GM21825 (cell line): Measurements from ENCODE around the gene EEF2K.
"Not testable (repeated sequence)": the region's sequence is repeated elsewhere in the genome, so short reads cannot be mapped to it uniquely, and the experiment has no call there.

ENCODE experiments used
- ATAC-seq: cut with Tn5 transposase; IDR thresholded peaks from one replicate; pipeline ENCODE4 v1.9.1; 2021; ENCODE audit warnings: mild to moderate bottlenecking, moderate library complexity; ENCODE audit not compliant: unreplicated experiment

The EEF2K gene

GRCh38 chr16:22206013-22206841, at the start of gene EEF2K:
TSS of gene EEF2K (plus strand) at chr16:22206278. CDS start at chr16:22225730, 19,452 bp downstream.
- ATAC-seq, result peak; percentile 72

GRCh38 chr16:22161401-22161800, 44.7 kb upstream of the EEF2K start:
- no peak for ATAC-seq

DNA sequence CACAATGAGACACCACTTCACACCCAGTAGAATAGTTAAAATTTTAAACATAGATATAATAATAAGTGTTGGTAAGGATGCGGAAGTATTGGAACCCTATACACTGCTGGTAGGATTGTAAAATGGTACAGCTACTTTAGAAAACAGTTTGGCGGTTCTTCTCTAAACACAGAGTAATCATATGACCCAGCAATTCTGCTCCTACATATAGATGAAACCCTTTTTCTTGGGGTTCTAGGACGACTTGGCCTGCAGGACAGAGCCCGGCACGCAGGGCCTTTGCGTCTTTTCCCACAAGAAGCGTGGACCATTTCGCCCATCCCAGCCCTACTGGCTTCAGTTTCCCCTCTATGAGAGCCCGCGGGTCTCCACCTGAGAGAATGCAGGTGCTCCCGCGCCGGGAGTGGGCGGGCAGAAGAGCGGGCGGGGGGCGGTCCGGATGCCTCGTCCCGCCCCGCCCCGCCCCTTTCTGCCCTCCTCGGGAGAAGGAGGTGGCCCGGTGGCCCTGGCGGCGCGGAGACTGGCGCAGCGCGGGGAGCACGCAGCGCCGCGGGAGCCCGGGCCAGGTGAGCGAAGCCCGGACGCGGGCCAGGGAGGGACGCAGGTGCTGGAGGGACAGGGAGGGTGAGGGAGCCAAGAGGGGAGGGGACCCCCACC, 44.0 kb upstream of the EEF2K start, which contains the start of gene SDR42E2:
Gene SDR42E2 (plus strand): TSS at position 508 of the 657 bp plus-strand sequence. CDS start 3,077 bp downstream, outside the sequence.
- no peak for ATAC-seq

GRCh38 chr16:22162656-22163009, 43.4 kb upstream of the EEF2K start:
- no peak for ATAC-seq

DNA sequence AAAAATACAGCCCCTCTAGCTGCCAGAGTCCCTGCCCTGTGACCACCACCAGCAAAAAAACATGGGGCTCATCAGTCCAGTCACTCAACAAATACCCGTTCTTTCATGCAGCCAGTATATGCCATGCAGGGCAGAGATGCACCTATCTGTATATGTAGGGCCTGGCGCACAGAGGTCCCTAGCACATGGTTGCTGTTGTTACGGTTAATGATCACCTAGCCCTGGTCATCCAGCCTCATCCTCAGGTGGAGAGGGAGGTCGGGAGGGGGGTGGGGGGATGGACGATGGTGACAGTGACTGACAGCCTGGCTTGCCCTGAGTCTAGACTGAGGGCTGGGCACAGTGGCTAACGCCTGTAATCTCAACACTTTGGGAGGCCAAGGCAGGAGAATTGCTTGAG, 42.3 kb upstream of the EEF2K start:
- no peak for ATAC-seq

- no peak for ATAC-seq
Measured at GRCh38 chr16:22164482-22164881, 41.6 kb upstream of the EEF2K start.

- ATAC-seq, result no peak
Measured at GRCh38 chr16:22165508-22166285, 40.4 kb upstream of the EEF2K start.

GRCh38 chr16:22171953-22172352, 34.1 kb upstream of the EEF2K start:
- no peak for ATAC-seq

GRCh38 chr16:22172642-22173041, 33.4 kb upstream of the EEF2K start:
- not testable (repeated sequence) for ATAC-seq

DNA sequence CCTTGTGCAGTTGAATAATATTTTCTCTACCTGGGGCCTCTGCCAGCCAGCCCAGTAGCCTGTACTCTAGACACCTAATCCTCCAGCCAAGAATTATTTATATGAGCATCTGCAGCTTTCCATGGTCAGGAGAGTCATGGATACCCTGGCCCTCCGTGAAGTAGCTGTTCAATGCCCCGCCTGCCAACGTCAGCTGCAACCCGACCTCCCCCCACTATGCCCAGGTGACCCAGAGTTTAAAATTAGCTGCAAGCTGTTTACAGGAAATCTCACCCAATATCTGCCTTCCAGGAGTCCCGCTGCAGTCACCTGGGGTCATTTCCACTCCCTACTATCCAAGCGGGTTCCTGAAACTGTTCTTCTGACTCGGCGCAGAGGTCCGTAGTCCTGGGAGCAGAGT, 31.4 kb upstream of the EEF2K start:
- ATAC-seq, result no peak

DNA sequence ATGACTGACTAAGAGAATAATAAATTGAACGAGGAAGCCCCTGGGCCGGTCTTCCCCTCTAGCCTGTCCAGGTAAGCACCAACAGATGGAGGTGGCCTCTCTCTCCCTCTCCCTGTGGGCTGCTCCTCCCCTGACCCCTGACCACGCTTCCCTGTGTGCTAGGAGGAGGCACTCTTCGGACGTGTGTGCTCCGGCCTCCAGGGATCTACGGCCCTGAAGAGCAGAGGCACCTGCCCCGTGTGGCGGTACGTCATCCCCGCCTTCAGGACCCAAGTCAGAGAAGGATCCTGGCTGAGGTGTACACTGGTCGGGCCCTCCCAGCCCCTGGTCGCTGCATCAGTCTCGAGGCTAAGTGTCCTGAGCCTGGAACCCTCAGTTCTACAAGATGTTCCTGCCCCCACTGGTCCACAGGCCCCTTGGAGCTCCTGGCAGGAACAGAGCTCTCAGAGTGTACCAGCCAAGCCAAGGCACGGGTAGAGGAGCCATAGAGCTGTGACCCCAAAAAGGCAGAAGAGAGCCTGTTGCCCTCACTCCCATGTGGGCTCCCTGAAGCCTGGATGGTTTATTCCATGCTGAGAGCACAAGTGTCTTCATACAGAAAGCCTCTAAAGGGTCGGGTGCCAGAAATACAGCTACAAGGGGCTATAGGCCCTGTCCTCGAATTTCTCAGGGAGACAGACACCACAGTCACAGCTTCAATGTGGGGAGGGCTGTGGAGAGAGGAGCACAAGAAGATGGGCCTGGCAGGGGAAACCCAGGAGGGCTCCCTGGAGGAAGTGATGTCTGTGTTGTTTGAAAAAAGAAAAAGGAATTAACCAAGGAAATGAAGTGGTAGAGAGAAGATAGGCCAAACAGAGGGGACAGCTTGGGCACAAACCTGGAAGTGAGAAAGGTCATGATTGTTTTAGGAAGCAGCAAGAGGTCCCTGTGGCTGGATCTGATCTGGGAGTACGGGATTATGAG, 27.8 kb upstream of the EEF2K start:
- no peak for ATAC-seq

DNA sequence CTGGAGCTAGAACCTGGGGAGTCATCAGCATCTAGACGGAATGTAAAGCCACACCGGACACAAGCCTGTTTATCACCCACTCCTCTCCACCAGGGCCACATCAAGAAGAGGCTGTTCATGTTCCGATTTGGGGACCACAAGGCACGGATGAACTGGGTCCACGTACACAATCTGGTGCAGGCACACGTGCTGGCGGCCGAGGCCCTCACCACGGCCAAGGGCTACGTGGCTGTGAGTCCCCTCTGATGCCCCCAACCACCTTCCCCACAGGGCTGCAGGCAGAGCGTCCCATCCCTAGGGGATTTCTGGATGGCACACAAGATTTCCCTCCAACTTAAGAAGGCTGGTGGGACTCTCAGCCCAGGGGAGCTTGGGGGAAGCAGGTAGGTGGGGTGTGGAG, 24.7 kb upstream of the EEF2K start:
- no peak for ATAC-seq

GRCh38 chr16:22181843-22182242, 24.2 kb upstream of the EEF2K start:
- ATAC-seq, result no peak

- ATAC-seq, result no peak
Measured at GRCh38 chr16:22183335-22183734, 22.7 kb upstream of the EEF2K start.

DNA sequence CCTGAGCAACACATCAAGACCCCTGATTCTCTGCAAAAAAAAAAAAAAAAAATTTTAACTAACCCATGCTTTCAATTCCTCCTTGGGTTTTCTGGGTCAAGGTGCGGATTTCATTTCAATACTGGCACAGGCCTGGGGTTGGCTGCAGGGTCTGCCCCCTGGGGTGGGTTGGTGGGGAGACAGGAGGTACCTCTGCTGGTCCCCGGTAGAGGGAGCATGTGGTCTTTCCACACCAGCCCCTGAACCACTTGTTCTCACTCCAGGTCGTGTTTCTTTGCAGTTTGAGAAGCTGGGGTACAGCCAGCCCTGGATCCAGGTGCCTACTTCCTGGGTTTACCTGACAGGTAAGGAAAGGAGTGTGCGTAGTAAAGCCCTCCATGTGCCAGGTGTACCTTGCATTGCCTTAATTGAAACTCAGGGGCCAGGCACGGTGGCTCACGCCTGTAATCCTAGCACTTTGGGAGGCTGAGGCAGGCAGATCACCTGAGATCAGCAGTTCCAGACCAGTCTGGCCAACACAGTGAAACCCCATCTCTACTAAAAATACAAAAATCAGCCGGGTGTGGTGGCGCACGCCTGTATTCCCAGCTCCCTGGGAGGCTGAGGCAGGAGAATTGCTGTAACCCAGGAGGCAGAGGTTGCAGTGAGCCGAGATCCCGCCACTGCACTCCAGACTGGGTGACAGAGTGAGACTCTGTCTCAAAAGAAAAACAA, 22.0 kb upstream of the EEF2K start:
- ATAC-seq, result no peak

DNA sequence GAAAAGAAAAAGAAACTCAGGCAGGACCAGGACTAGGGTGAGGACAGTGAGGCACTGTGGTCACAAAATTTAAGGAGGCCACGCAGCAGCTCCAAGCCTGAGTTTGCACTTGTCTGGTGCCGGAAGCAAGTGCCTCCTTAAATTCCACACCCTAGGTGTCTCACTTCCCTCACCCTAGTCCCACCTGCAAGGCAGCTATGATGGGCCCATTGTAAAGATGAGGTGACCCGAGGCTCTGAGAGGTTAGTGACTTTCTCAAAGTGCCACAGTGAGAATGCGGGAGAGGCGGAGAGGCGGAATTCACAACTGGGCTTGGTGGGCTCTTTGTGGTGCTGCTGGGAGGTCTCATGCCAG, 21.5 kb upstream of the EEF2K start:
- ATAC-seq, result no peak

GRCh38 chr16:22186517-22186916, 19.6 kb upstream of the EEF2K start:
- ATAC-seq, result no peak

GRCh38 chr16:22188267-22188594, 17.8 kb upstream of the EEF2K start:
- no peak for ATAC-seq

- no peak for ATAC-seq
Measured at GRCh38 chr16:22188595-22189442, 17.3 kb upstream of the EEF2K start.
